Vagina (tissue), 2 donors: Measurements from ENCODE around the gene ADAMTSL5.

Source experiments
- CTCF ChIP-seq, 3 experiments: fragments of 450-650 bp in 2 of 3; fragments of 200-600 bp in 1 of 3; sonication (generic) in 1 of 3; IDR thresholded peaks; one replicate each; pipeline ENCODE4 v1.5.1; 2017 to 2019; ENCODE audit warnings: antibody characterized with exemption in 3 of 3, mild to moderate bottlenecking in 2 of 3, moderate library complexity in 2 of 3
- POLR2A ChIP-seq, 2 donors: fragments of 450-650 bp; IDR thresholded peaks; one replicate each; pipeline ENCODE4 v1.6.1; 2017; ENCODE audit warnings: antibody characterized with exemption in 2 of 2, mild to moderate bottlenecking in 2 of 2, moderate library complexity in 2 of 2
- POLR2AphosphoS5 ChIP-seq, 2 donors: sonication (generic); formaldehyde crosslinking; IDR thresholded peaks; one replicate each; pipeline ENCODE4 v1.9.0; 2017; ENCODE audit warnings: antibody characterized with exemption in 2 of 2, mild to moderate bottlenecking in 2 of 2, low read depth in 1 of 2; ENCODE audit not compliant: insufficient read depth in 1 of 2

GRCh38 chr19:1455336-1456120 is 57.3 kb downstream of the ADAMTSL5 start:
- TF ChIP-seq POLR2AphosphoS5 (IDR thresholded peaks at IDR 0.05; ENCODE audit: insufficient read depth in 1 of 2, low read depth in 1 of 2) = no peak
- TF ChIP-seq CTCF (IDR thresholded peaks at IDR 0.05) = no peak
- TF ChIP-seq POLR2A (IDR thresholded peaks at IDR 0.05) = no peak
